ENCODE measurements around the gene CHMP2A.
"Not testable (repeated sequence)": the region's sequence is repeated elsewhere in the genome, so short reads cannot be mapped to it uniquely, and the experiment has no call there.

- TF ChIP-seq, protein P1, sequence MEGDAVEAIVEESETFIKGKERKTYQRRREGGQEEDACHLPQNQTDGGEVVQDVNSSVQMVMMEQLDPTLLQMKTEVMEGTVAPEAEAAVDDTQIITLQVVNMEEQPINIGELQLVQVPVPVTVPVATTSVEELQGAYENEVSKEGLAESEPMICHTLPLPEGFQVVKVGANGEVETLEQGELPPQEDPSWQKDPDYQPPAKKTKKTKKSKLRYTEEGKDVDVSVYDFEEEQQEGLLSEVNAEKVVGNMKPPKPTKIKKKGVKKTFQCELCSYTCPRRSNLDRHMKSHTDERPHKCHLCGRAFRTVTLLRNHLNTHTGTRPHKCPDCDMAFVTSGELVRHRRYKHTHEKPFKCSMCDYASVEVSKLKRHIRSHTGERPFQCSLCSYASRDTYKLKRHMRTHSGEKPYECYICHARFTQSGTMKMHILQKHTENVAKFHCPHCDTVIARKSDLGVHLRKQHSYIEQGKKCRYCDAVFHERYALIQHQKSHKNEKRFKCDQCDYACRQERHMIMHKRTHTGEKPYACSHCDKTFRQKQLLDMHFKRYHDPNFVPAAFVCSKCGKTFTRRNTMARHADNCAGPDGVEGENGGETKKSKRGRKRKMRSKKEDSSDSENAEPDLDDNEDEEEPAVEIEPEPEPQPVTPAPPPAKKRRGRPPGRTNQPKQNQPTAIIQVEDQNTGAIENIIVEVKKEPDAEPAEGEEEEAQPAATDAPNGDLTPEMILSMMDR (IDR thresholded peaks at IDR 0.05): not testable (repeated sequence)
- not testable (repeated sequence) for TF ChIP-seq POLR2A (IDR thresholded peaks at IDR 0.05)
These were observed 47.2 kb downstream of the CHMP2A start for GRCh38 chr19:58507602-58508223.

All from breast epithelium (tissue), 3 donors.